Cardiac fibroblast (primary cell): ENCODE results near the gene PCGF3.
A peak's percentile ranks its signal among the peaks of the same experiment; 100 is the strongest.
"Not testable (repeated sequence)": the region's sequence is repeated elsewhere in the genome, so short reads cannot be mapped to it uniquely, and the experiment has no call there.

ENCODE experiments used
- DNase-seq, 2 donors: peaks; one replicate each; pipeline versions ENCODE4 v3.0.0 to v3.0.0-alpha.2; 2010; ENCODE audit warnings: low read depth in 2 of 2
- H3K4me3 ChIP-seq, 2 donors: replicated peaks in 1 of 2; 1 replicate in 1 of 2; 2 replicates in 1 of 2; pipeline ENCODE4 v1.5.1; 2011; ENCODE audit warnings: low read depth in 2 of 2, low read length in 2 of 2, mild to moderate bottlenecking in 2 of 2, moderate library complexity in 1 of 2
- CTCF ChIP-seq: IDR thresholded peaks from one replicate; pipeline ENCODE4 v1.5.1; 2011; ENCODE audit warnings: low read depth, mild to moderate bottlenecking, low read length, inconsistent platforms

The PCGF3 gene

GRCh38 chr4:776743-777441, 71.3 kb downstream of the PCGF3 start:
- H3K4me3 ChIP-seq, result no peak overlapping the region
- TF ChIP-seq CTCF, result no peak
- DNase-seq, result no peak

- DNase-seq, result no peak
- no peak for TF ChIP-seq CTCF
- H3K4me3 ChIP-seq, result no peak overlapping the region
Observed at GRCh38 chr4:777520-778262, 72.1 kb downstream of the PCGF3 start.

GRCh38 chr4:779555-779954, 73.9 kb downstream of the PCGF3 start:
- H3K4me3 ChIP-seq, result peak overlapping the region in 1 of 2 donors; percentile 98
- no peak for DNase-seq
- no peak for TF ChIP-seq CTCF

- DNase-seq, result not testable (repeated sequence)
- peak overlapping the region; percentile 98 to 99 for H3K4me3 ChIP-seq
Observed at GRCh38 chr4:780255-780654, 74.6 kb downstream of the PCGF3 start.

- H3K4me3 ChIP-seq, result peak overlapping the region; percentile 98 to 99
- TF ChIP-seq CTCF, result no peak
- DNase-seq, result no peak
Observed at GRCh38 chr4:780716-781492, 75.3 kb downstream of the PCGF3 start.

- DNase-seq, result peak; percentile 99 to 100
- no peak for TF ChIP-seq CTCF
- peak overlapping the region; percentile 98 to 99 for H3K4me3 ChIP-seq
Observed at GRCh38 chr4:781493-782216, 76.0 kb downstream of the PCGF3 start.
